NCI-H345 treated with DMSO at 0.1 percent for 48 hours (cell line): ENCODE data around the gene PDIA6.
A peak's percentile ranks its signal among the peaks of the same experiment; 100 is the strongest.

Source experiments
- DNase-seq: peaks from one replicate; lab custom pipeline; 2025; ENCODE audit not compliant: unreplicated experiment; lab: John Stamatoyannopoulos, UW

PDIA6 gene

GRCh38 chr2:10812362-10813162 lies at the start of gene PDIA6:
Gene PDIA6 (minus strand): TSS chr2:10812785. CDS start chr2:10812696, 89 bp downstream.
- peak; percentile 95 for DNase-seq

GRCh38 chr2:10862330-10862729 lies 49.7 kb upstream of the PDIA6 start:
- no peak for DNase-seq

- no peak for DNase-seq
These were observed 49.2 kb upstream of the PDIA6 start for GRCh38 chr2:10861765-10862164.

- DNase-seq: no peak
These were observed 48.3 kb upstream of the PDIA6 start for GRCh38 chr2:10860814-10861325.

DNA sequence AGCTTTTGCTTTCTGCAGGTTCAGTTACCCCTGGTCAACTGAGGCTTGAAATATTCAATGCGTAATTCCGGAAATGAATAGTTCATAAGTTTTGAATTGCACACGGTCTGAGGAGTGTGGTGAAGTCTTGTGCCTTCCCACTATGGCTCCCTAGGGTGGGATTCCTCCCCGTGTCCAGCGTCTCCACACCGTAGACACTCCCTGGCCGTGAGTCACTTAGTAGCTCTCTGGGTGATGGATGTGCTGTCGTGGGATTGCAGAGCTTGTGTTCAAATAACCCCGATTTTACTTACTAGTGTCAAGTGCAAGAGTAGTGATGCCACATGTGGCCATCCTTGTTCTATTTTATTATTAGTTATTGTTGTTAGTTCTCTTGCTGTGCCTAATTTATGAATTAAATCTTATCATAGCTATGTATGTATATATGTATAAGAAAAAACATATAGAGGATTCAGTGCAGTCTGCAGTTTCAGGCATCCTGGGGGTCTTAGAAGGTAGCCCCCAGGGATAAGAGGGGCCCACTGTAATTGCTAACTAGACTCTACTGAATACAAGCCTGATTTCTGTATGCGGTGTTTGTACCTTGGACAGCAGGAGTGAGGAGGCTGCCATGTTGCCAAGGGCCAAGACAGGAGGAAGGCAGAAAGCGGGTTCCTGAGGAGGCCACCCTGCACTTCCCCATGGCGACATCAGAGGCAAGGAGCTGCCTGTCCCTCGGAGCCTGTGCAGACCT lies 47.7 kb upstream of the PDIA6 start:
- no peak for DNase-seq

- no peak for DNase-seq
These were observed 46.7 kb upstream of the PDIA6 start for GRCh38 chr2:10859278-10859677.

GRCh38 chr2:10848541-10848940 lies 36.0 kb upstream of the PDIA6 start:
- DNase-seq: no peak

GRCh38 chr2:10847008-10847407 lies 34.4 kb upstream of the PDIA6 start:
- DNase-seq: no peak

DNA sequence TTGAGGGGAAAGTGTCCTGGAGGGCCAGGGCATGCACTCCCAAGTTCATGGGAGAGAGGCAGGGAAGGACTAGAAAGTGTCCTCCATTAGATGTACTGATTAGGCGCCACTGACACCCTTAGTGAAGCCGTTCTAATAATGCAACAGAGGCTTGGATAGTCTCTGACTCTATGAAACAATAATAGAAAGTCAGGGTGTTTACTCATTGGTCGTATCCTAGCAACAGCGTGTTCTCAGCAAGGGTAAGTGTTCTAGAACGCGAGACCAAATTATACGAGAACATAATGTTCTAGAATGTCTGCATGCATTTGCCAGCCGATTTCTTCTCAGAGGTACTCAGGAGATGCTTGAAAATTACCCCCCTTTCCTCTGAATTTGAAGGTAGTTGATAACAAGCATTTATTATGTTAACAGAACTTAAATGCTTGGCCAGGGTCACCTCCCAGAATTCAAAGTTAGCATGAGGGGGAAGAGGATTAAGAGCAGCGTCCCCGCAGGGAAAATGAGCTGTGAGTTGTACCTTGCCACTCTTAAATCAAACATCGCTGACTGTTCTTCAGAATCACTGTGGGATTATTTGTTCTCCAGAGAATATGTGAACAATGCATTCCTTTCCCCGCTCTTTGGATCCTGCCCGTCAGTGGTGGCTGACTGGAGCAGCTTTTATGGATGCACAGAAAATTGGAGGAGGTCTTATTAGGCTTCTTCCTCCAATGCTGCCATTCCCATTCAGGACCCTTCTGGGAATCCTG lies 33.7 kb upstream of the PDIA6 start:
- no peak for DNase-seq

DNA sequence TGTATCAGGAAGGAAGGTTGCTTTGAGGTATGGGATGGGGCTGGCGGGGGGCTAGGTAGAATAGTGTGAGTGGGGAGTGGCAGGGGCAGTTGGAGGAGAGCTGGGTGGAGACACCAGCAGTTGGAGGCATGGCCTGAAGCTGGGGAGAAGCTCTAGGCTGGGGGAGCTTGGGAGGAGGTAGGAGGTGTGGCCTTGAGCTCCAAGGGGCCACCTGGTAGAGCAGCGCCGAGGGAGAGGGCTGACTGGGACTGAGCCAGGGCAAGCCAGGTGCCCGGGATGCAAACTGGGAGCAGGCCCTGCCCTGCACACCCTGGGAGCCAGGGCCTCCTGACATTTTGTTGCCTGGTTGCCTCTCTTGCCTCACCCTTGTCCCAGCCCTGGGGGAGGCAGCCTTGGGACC lies 33.1 kb upstream of the PDIA6 start:
- no peak for DNase-seq

GRCh38 chr2:10844097-10844496 lies 31.5 kb upstream of the PDIA6 start:
- peak; percentile 95 for DNase-seq

- no peak for DNase-seq
These were observed 29.9 kb upstream of the PDIA6 start for GRCh38 chr2:10842506-10842905.

GRCh38 chr2:10841547-10842219 lies 29.1 kb upstream of the PDIA6 start:
- no peak for DNase-seq

- no peak for DNase-seq
These were observed 27.2 kb upstream of the PDIA6 start for GRCh38 chr2:10839813-10840212.

- DNase-seq: no peak
These were observed 26.1 kb upstream of the PDIA6 start for GRCh38 chr2:10838734-10839133.

- DNase-seq: no peak
These were observed 25.0 kb upstream of the PDIA6 start for GRCh38 chr2:10837298-10838266.

DNA sequence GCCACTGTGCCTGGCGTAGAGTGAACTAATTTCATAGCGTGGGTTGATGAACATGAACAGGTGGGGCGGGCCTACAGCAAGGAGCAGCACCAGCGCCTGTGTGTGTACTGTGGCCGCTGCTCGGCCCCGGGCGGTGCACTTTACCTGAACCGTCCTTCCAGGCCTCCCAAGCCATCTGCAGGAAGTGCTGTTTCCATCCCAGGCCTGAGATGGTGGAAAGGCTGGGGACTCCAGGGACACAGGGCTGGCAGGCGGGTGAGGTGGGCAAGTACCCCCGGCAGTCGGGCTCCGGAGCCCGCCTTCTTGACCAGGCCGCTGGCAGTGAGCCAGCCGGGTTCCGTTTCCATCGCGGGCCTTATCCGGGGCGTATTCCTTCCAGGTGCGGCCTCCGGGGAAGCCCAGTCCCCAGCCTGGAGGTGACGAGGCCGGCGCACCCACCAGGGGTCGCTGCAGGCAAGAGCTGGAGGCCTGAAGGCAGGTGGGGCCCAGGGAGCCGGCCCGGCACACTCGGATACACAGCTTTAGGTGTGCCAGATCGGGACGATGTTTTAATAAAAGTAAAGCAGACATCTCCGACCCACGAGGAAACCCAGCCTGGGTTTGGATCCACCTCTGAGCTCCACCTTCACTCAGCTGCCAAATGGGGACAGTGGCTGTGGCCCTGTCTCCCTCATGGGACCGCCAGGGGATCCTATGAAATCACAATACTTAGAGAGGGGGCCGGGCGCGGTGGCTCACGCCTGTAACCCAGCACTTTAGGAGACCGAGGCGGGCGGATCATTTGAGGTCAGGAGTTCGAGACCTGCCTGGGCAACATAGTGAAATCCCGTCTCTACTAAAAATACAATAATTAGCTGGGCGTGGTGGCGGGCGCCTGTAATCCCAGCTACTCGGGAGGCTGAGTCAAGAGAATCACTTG lies 22.7 kb upstream of the PDIA6 start:
- peak; percentile 29 for DNase-seq

GRCh38 chr2:10834068-10834655 lies 21.6 kb upstream of the PDIA6 start:
- DNase-seq: no peak
